ENCODE measurements around the gene TMOD2.

TMOD2 gene

GRCh38 chr15:51750792-51751696 is at the start of gene TMOD2:
TSS of gene TMOD2 (plus strand) at chr15:51751597. CDS start at chr15:51766442, 14,845 bp downstream.
- no peak for DNase-seq

- DNase-seq: no peak
Measured at GRCh38 chr15:51702710-51703109, 48.7 kb upstream of the TMOD2 start.

- no peak for DNase-seq
Measured at GRCh38 chr15:51706291-51706690, 45.1 kb upstream of the TMOD2 start.

GRCh38 chr15:51706926-51707608 is 44.3 kb upstream of the TMOD2 start:
- no peak for DNase-seq

- DNase-seq: no peak
Measured at GRCh38 chr15:51708013-51708412, 43.4 kb upstream of the TMOD2 start.

GRCh38 chr15:51709031-51709430 is 42.4 kb upstream of the TMOD2 start:
- DNase-seq: no peak

GRCh38 chr15:51714162-51714561 is 37.2 kb upstream of the TMOD2 start:
- DNase-seq: no peak

- DNase-seq: no peak
Measured at GRCh38 chr15:51714911-51715310, 36.5 kb upstream of the TMOD2 start.

GRCh38 chr15:51718219-51718618 is 33.2 kb upstream of the TMOD2 start:
- no peak for DNase-seq

- no peak for DNase-seq
Measured at GRCh38 chr15:51718746-51719145, 32.7 kb upstream of the TMOD2 start.

GRCh38 chr15:51720201-51720995 is 31.0 kb upstream of the TMOD2 start:
- no peak for DNase-seq

- DNase-seq: no peak
Measured at GRCh38 chr15:51721199-51721960, 30.0 kb upstream of the TMOD2 start.

- no peak for DNase-seq
Measured at GRCh38 chr15:51724199-51724598, 27.2 kb upstream of the TMOD2 start.

- DNase-seq: no peak
Measured at GRCh38 chr15:51724673-51725072, 26.7 kb upstream of the TMOD2 start.

GRCh38 chr15:51726302-51727073 is 24.9 kb upstream of the TMOD2 start:
- no peak for DNase-seq

- no peak for DNase-seq
Measured at GRCh38 chr15:51727141-51727897, 24.1 kb upstream of the TMOD2 start.

GRCh38 chr15:51731549-51732267 is 19.7 kb upstream of the TMOD2 start:
- no peak for DNase-seq

- no peak for DNase-seq
Measured at GRCh38 chr15:51732646-51733045, 18.8 kb upstream of the TMOD2 start.

GRCh38 chr15:51735228-51736010 is 16.0 kb upstream of the TMOD2 start:
- no peak for DNase-seq

All from DMS 273 treated with DMSO at 0.1 percent for 48 hours (cell line).